ENCODE measurements around the gene RAPGEFL1. TPM values are rescaled to one million over a fixed set of nuclear protein-coding genes. Genes with fewer than 3 reads are reported as not detected.

Gene RAPGEFL1
- total and polyA plus RNA-seq, 2 of the 8 experiments (the other 6 are each of a cell fraction or from before 2014, with no cell fraction given) = 20.0 to 20.2 TPM

DNA sequence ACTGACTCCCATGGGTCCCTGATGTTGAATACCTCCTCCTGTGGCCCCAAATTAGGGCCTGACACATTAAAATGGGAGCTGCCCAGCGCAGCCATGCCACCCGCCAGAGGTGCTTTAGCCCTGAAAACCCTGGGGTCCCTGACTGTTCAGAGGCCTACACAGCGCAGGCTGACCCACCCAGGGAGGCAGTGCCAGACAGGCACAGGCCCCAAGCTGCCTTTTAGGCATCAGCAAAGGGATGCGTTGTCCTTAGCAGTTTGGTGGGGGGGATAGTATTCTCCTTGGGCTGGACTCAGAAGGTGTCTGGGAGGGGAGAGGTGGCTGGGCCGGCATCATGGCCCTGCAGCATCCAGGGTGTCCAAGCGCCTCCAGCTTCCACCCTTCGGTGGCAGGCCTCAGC is 1.4 kb downstream of the RAPGEFL1 start (continued):
- TF ChIP-seq BRCA1 (IDR thresholded peaks at IDR 0.05; ENCODE audit: low read depth, low read length) (no peak), YY1 (IDR thresholded peaks at IDR 0.05; ENCODE audit: low read depth, low read length) (no peak), SP1 (IDR thresholded peaks at IDR 0.05; ENCODE audit: low read depth, low read length) (no peak)

All from H1 (cell line).